GM12873 (cell line): ENCODE data around the gene FAN1.

Source experiments
- TF ChIP-seq, protein P1 (sequence below): IDR thresholded peaks from 2 replicates; pipeline ENCODE4 v1.5.1; 2012; ENCODE audit warnings: low read depth, mild to moderate bottlenecking, moderate library complexity, low read length, control low read depth; ENCODE audit not compliant: insufficient read depth; ENCODE audit errors: missing control alignments

FAN1 gene

DNA sequence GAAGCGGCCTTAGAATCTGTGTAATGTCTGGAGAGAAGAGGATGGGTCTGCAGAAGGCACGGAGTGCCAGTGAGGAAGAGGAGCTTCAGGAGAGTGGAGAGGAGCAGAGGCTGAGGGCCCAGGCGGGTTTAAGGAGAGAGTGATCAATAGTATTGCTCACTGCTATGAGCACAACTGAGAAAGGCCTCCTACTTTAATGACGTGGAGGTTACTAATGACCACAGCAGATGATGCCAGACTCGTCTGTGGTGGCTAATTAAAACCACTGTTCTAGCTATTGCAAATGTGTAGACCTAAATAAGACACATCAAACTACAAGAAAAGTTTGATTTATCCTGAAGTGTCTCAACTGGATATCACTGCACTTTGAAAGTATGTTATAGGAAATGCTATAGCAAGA is 54.5 kb downstream of the FAN1 start:
- TF ChIP-seq, protein P1, sequence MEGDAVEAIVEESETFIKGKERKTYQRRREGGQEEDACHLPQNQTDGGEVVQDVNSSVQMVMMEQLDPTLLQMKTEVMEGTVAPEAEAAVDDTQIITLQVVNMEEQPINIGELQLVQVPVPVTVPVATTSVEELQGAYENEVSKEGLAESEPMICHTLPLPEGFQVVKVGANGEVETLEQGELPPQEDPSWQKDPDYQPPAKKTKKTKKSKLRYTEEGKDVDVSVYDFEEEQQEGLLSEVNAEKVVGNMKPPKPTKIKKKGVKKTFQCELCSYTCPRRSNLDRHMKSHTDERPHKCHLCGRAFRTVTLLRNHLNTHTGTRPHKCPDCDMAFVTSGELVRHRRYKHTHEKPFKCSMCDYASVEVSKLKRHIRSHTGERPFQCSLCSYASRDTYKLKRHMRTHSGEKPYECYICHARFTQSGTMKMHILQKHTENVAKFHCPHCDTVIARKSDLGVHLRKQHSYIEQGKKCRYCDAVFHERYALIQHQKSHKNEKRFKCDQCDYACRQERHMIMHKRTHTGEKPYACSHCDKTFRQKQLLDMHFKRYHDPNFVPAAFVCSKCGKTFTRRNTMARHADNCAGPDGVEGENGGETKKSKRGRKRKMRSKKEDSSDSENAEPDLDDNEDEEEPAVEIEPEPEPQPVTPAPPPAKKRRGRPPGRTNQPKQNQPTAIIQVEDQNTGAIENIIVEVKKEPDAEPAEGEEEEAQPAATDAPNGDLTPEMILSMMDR = no peak

DNA sequence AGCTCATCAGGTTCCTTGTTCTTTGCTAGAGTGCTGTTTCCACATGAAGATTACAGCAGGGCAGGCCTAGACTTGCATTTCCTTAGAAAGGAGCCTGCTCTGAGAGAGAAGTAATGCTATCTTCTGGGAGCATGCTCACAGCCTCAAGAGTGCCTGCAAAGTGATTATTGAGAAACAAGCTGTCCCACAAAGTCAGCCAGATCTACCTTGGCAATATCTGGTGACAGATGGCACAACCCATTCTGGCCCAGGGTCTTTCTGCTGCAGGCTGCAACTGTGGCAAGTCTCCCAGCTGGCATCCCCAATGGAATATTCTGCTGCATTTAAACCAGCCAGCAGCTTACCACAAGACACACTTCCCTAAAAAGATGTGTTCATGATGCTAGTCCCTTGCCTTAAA is 58.4 kb downstream of the FAN1 start:
- TF ChIP-seq, protein P1 = no peak

DNA sequence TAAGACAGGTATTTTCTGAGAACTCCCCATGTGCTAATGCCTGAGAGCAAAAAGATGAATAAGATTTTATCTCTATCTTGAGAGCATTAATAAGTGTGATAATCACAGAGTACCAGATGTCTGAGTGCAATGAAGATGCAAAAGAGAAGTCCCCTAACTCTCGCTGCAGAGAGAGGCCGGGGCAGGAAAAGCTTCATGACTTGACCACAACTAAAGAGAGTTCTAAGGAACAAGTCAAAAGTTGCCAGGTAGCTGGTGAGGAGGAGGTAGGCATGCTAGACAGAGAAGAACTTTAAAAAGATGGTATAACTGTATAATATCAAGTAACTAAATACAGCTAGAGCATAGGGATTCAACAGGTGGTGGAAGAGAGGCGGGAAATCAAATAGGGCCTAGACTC is 58.9 kb downstream of the FAN1 start:
- TF ChIP-seq, protein P1 = no peak

DNA sequence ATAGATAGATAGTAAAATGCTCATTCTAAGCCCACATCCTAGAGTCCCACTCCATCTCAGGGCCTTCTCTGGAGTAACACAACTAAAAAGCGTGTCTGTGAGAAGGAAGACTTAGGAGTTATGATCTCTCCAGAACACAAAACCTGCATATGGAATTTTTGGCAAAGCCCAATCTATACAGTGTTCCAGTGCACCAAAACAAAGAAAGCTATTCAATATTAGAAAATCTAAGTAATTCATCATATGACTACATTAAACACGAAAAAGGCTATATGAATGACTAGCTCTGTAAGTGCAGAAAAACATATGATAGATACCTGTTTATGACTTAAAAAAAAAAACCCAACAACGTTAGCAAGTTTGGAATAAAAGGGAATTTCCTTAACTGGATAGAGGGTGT is 60.0 kb downstream of the FAN1 start:
- TF ChIP-seq, protein P1 = no peak

DNA sequence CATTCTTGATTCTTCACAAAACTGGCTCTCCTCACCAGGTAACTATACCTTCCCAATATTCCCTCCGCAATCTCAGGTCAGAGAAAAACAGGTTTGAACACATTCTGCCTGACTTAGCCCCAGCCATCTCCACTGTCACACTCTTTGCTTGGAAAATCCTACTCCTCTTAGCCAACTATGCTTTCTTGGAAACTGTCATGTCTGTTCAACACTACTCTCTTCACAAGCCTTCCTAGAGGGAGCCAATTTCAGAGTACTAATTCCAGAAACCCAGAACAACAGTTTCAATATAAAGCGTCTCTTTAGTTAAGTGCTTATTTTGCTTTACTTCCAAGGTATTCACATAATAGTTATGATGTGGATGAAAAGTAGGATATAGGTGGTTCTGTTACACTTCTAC is 66.0 kb downstream of the FAN1 start:
- TF ChIP-seq, protein P1 = no peak

DNA sequence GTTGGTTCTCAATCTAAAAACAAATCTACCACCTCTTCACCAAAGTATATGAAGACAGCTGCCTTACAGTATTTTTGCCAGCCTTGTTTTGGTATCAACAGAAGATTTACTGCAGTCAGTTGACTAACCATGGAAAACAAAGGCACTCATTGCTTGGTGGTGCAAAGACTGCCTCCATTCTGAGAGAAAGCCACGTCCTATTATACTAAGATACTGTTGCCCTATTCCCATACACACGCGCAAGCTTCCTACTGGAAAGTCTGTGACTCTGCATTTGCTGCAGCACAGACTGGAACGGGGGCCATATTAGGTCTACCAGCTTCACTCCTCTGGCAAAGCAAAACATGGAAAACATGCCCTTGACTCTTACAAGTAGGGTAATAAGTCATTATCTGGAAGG is 69.7 kb downstream of the FAN1 start:
- TF ChIP-seq, protein P1 = no peak

DNA sequence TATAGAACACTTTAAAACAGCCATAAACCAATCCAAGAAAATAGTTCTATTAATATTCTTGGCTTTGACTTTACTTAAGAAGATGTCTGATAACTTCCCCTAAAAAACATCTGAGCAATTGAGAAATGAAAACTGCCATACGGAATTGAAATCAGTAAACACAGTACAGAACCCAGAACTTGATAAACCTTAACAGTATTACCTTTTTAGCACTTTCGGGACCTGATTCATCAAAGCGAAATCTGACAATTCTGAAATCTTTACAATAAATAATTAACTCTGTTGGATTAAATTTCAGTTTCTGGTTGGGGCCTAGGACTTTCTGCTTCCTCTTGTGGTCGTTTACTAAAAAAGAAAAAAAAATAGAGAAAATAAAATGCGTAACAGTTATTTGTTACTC is 70.4 kb downstream of the FAN1 start:
- TF ChIP-seq, protein P1 = no peak
